GM23248 (cell line): Measurements from ENCODE around the gene MSGN1.

Source experiments
- EZH2 ChIP-seq: fragments of 200-600 bp; sonication (generic); IDR thresholded peaks from 2 replicates; pipeline ENCODE4 v1.6.1; 2018; ENCODE audit warnings: antibody characterized with exemption, mild to moderate bottlenecking; ENCODE audit not compliant: insufficient read depth, poor library complexity, severe bottlenecking
- EZH2phosphoT487 ChIP-seq: fragments of 200-600 bp; sonication (generic); IDR thresholded peaks from 2 replicates; pipeline ENCODE4 v1.6.1; 2018; ENCODE audit warnings: antibody characterized with exemption, moderate library complexity, mild to moderate bottlenecking, low read depth; ENCODE audit not compliant: insufficient read depth

GRCh38 chr2:17813742-17814473, 2.4 kb upstream of the MSGN1 start:
- TF ChIP-seq EZH2 (no peak), EZH2phosphoT487 (no peak)
